Suprapubic skin (tissue), 4 donors: ENCODE results near the gene NPAS3.

ENCODE experiments used
- CTCF ChIP-seq, 2 donors: fragments of 200-600 bp in 1 of 2; fragments of 450-650 bp in 1 of 2; sonication (generic) in 1 of 2; IDR thresholded peaks; one replicate each; pipeline ENCODE4 v1.5.1; 2016 to 2019; ENCODE audit warnings: antibody characterized with exemption in 2 of 2, mild to moderate bottlenecking in 1 of 2, moderate library complexity in 1 of 2
- EP300 ChIP-seq: sonication (generic); formaldehyde crosslinking; IDR thresholded peaks from one replicate; pipeline ENCODE4 v1.6.1; 2017; ENCODE audit warnings: antibody characterized with exemption
- POLR2A ChIP-seq, 2 donors: fragments of 450-650 bp; IDR thresholded peaks; one replicate each; pipeline ENCODE4 v1.6.1; 2017; ENCODE audit warnings: antibody characterized with exemption in 2 of 2, mild to moderate bottlenecking in 2 of 2, moderate library complexity in 2 of 2
- POLR2AphosphoS5 ChIP-seq, 3 donors: sonication (generic); formaldehyde crosslinking; IDR thresholded peaks; one replicate each; pipeline ENCODE4 v1.6.1; 2017; ENCODE audit warnings: antibody characterized with exemption in 3 of 3

DNA sequence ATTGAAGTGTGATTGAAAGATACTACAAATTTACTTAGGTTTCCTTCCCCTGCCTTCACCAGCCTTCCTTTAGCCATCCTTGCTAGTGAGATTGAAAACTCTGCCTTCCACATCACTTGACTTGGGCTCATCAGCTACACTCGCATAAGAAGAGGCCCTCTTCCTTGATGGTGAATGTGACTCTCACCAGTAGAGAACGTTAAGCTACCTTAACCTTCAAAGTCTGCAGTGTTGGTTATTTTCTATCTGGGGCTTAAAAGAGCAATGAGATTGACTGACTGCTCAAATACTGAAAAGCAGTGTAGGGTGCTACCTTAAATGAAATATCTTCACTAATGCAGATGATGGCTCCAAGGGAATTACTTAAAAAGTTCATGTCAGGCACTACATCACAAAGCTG is 740.3 kb downstream of the NPAS3 start:
- TF ChIP-seq POLR2A (IDR thresholded peaks at IDR 0.05), result no peak
- TF ChIP-seq CTCF (IDR thresholded peaks at IDR 0.05), result no peak
- no peak for TF ChIP-seq POLR2AphosphoS5 (IDR thresholded peaks at IDR 0.05)
- no peak for TF ChIP-seq EP300
